Measurements from ENCODE around the gene TRIM8. TPM values are rescaled to one million over a fixed set of nuclear protein-coding genes. Genes with fewer than 3 reads are reported as not detected.

TRIM8 gene
- total and polyA plus RNA-seq, 9 of the 15 experiments (the other 6 are each of a cell fraction or from before 2014, with no cell fraction given): 1.7 to 26.0 (median 9.1) TPM

- TF ChIP-seq ZNF354B (CRISPR knock-in tag; IDR thresholded peaks at IDR 0.05): no peak
- TF ChIP-seq EZH2 (IDR thresholded peaks at IDR 0.05; ENCODE audit: borderline replicate concordance, low read depth, low read length): no peak
- TF ChIP-seq RBM25 (IDR thresholded peaks at IDR 0.05; ENCODE audit: low read depth, low read length, severe bottlenecking): no peak
- no peak for TF ChIP-seq TARDBP (IDR thresholded peaks at IDR 0.05)
- no peak for TF ChIP-seq ZBTB12 (CRISPR knock-in tag; IDR thresholded peaks at IDR 0.05)
- no peak for TF ChIP-seq FOXP1 (CRISPR knock-in tag; IDR thresholded peaks at IDR 0.05)
- no peak; the same call in 1 of the 2 replicates for TF ChIP-seq CREB1 (IDR thresholded peaks at IDR 0.05)
- no peak for TF ChIP-seq CREB1 (CRISPR knock-in tag; IDR thresholded peaks at IDR 0.05)
- peak; percentile 41 for TF ChIP-seq TAF9B (IDR thresholded peaks at IDR 0.05; ENCODE audit: partially characterized antibody)
- TF ChIP-seq POLR2A (conservative IDR thresholded peaks at IDR 0.05): peak; percentile 69
- TF ChIP-seq ARID2 (IDR thresholded peaks at IDR 0.05): no peak
- no peak for TF ChIP-seq PML (IDR thresholded peaks at IDR 0.05; ENCODE audit: low read length)
- no peak; the same call in 1 of the 2 replicates for TF ChIP-seq NFIC (IDR thresholded peaks at IDR 0.05)
- no peak for TF ChIP-seq PRPF4 (IDR thresholded peaks at IDR 0.05; ENCODE audit: insufficient read depth, low read depth, low read length, poor library complexity, severe bottlenecking)
- peak; percentile 62 for TF ChIP-seq PRDM10 (IDR thresholded peaks at IDR 0.05; ENCODE audit: partially characterized antibody)
- TF ChIP-seq ZNF766 (CRISPR knock-in tag; conservative IDR thresholded peaks at IDR 0.05): no peak; the same call in 1 of the 2 replicates
- no peak for TF ChIP-seq ARID3B (CRISPR knock-in tag; IDR thresholded peaks at IDR 0.05; ENCODE audit: borderline replicate concordance)
- TF ChIP-seq CBX3 (IDR thresholded peaks at IDR 0.05; ENCODE audit: borderline replicate concordance in 1 of 2, low read length in 2 of 2): no peak
- no peak for TF ChIP-seq THAP12 (CRISPR knock-in tag; IDR thresholded peaks at IDR 0.05)
- TF ChIP-seq ATF7 (IDR thresholded peaks at IDR 0.05): peak; percentile 59; the same call in 1 of the 2 replicates
- no peak for TF ChIP-seq ZFP1 (CRISPR knock-in tag; IDR thresholded peaks at IDR 0.05)
Observed at GRCh38 chr10:102645741-102646609, 1.7 kb downstream of the TRIM8 start (continued).
